WTC11 (cell line): ENCODE measurements around the gene KCNIP4. TPM values are rescaled to one million over a fixed set of nuclear protein-coding genes. Genes with fewer than 3 reads are reported as not detected.

Source experiments
- ATAC-seq: fragments of 200-7000 bp; cut with Tn5 transposase; 2 replicates; pipeline ENCODE4 v1.10.0; 2021; ENCODE audit warnings: mild to moderate bottlenecking, moderate library complexity
- CTCF ChIA-PET: fragments of 300-600 bp; sonication (Branson Sonifier 250); formaldehyde crosslinking; loops from one replicate; lab custom pipeline; 2021; ENCODE audit warnings: antibody characterized with exemption; lab: Charles Lee
- POLR2A ChIA-PET: fragments of 350-600 bp; sonication (Branson Sonifier 250); formaldehyde crosslinking; loops from one replicate; lab custom pipeline; 2021; ENCODE audit warnings: antibody characterized with exemption; lab: Charles Lee
- DNase-seq: peaks from one replicate; pipeline ENCODE4 v3.0.0; 2021; ENCODE audit warnings: low spot score
- H3K27ac Mint-ChIP-seq: 2 replicates; pipeline ENCODE4 v1.8.0; 2021; ENCODE audit warnings: mixed read lengths
- H3K27me3 Mint-ChIP-seq: 2 replicates; pipeline ENCODE4 v1.8.0; 2021; ENCODE audit warnings: low read depth, mild to moderate bottlenecking, moderate library complexity, mixed read lengths
- H3K36me3 Mint-ChIP-seq: 2 replicates; pipeline ENCODE4 v1.8.0; 2021; ENCODE audit warnings: mixed read lengths
- H3K4me1 Mint-ChIP-seq: 2 replicates; pipeline ENCODE4 v1.8.0; 2022; ENCODE audit warnings: mixed read lengths
- H3K4me3 Mint-ChIP-seq: 2 replicates; pipeline ENCODE4 v1.8.0; 2021; ENCODE audit warnings: mild to moderate bottlenecking, moderate library complexity, mixed read lengths
- H3K9me3 Mint-ChIP-seq: 2 replicates; pipeline ENCODE4 v1.8.0; 2021; ENCODE audit warnings: mixed read lengths
- ATF1 ChIP-seq: sonication (generic); formaldehyde crosslinking; IDR thresholded peaks from 2 replicates; pipeline ENCODE4 v1.8.1; 2023; ENCODE audit warnings: mild to moderate bottlenecking, moderate library complexity, missing genetic modification reagents
- ELF4 ChIP-seq: sonication (generic); formaldehyde crosslinking; IDR thresholded peaks from 2 replicates; pipeline ENCODE4 v1.8.1; 2022; ENCODE audit warnings: low read depth, mild to moderate bottlenecking, moderate library complexity, missing genetic modification reagents
- EMX1 ChIP-seq: fragments of 250-450 bp; sonication (Bioruptor Pico); IDR thresholded peaks from 2 replicates; pipeline ENCODE4 v1.8.0; 2021; ENCODE audit warnings: mild to moderate bottlenecking
- MYBL2 ChIP-seq: sonication (generic); formaldehyde crosslinking; IDR thresholded peaks from 2 replicates; pipeline ENCODE4 v1.8.1; 2023; ENCODE audit warnings: mild to moderate bottlenecking, moderate library complexity, missing genetic modification reagents
- NFE2L1 ChIP-seq: sonication (generic); formaldehyde crosslinking; IDR thresholded peaks from 2 replicates; pipeline ENCODE4 v1.8.1; 2023; ENCODE audit warnings: missing genetic modification reagents
- NR2C2 ChIP-seq: sonication (generic); formaldehyde crosslinking; IDR thresholded peaks from 2 replicates; pipeline ENCODE4 v1.8.0; 2022; ENCODE audit warnings: mild to moderate bottlenecking, missing genetic modification reagents
- OVOL2 ChIP-seq: fragments of 250-450 bp; sonication (Bioruptor Pico); IDR thresholded peaks from 2 replicates; pipeline ENCODE4 v1.9.0; 2021; ENCODE audit warnings: mild to moderate bottlenecking, borderline replicate concordance
- PRRX2 ChIP-seq: fragments of 250-450 bp; sonication (Bioruptor Pico); IDR thresholded peaks from 2 replicates; pipeline ENCODE4 v1.8.0; 2021; ENCODE audit warnings: mild to moderate bottlenecking
- RELA ChIP-seq: sonication (generic); formaldehyde crosslinking; IDR thresholded peaks from 2 replicates; pipeline ENCODE4 v1.8.1; 2022; ENCODE audit warnings: missing genetic modification reagents, mild to moderate bottlenecking, borderline replicate concordance
- RORB ChIP-seq: fragments of 250-450 bp; sonication (Bioruptor Pico); IDR thresholded peaks from 2 replicates; pipeline ENCODE4 v1.9.0; 2021; ENCODE audit warnings: mild to moderate bottlenecking
- STAT6 ChIP-seq: sonication (generic); formaldehyde crosslinking; conservative IDR thresholded peaks from 2 replicates; pipeline ENCODE4 v1.8.1; 2023; ENCODE audit warnings: mild to moderate bottlenecking, low read depth, missing genetic modification reagents, moderate library complexity
- TEAD1 ChIP-seq: sonication (generic); formaldehyde crosslinking; IDR thresholded peaks from 2 replicates; pipeline ENCODE4 v1.8.0; 2022; ENCODE audit warnings: mild to moderate bottlenecking, missing genetic modification reagents
- TP53 ChIP-seq: sonication (generic); formaldehyde crosslinking; IDR thresholded peaks from 2 replicates; pipeline ENCODE4 v1.8.1; 2023; ENCODE audit warnings: mild to moderate bottlenecking, missing genetic modification reagents
- ZNF138 ChIP-seq: sonication (generic); formaldehyde crosslinking; conservative IDR thresholded peaks from 2 replicates; pipeline ENCODE4 v1.8.1; 2022; ENCODE audit warnings: mild to moderate bottlenecking, moderate library complexity, missing genetic modification reagents
- ZNF219 ChIP-seq: sonication (generic); formaldehyde crosslinking; IDR thresholded peaks from 2 replicates; pipeline ENCODE4 v1.8.0; 2023; ENCODE audit warnings: missing genetic modification reagents, mild to moderate bottlenecking, borderline replicate concordance
- ZNF317 ChIP-seq: sonication (generic); formaldehyde crosslinking; IDR thresholded peaks from 2 replicates; pipeline ENCODE4 v1.8.1; 2023; ENCODE audit warnings: low read depth, mild to moderate bottlenecking, moderate library complexity, missing genetic modification reagents, borderline replicate concordance
- total RNA-seq: library from RNA; stranded (reverse); gene quantifications from 3 replicates; pipeline ENCODE4 v1.2.3, GENCODE V29; 2021
- TF ChIP-seq, protein P1 (sequence below): fragments of 250-450 bp; sonication (Bioruptor Pico); IDR thresholded peaks from 2 replicates; pipeline ENCODE4 v1.8.0; 2021; ENCODE audit warnings: mild to moderate bottlenecking
- TF ChIP-seq, protein P2 (sequence below): fragments of 250-450 bp; sonication (Bioruptor Pico); IDR thresholded peaks from 2 replicates; pipeline ENCODE4 v1.9.0; 2021; ENCODE audit warnings: mild to moderate bottlenecking
- TF ChIP-seq, protein P3 (sequence below): sonication (generic); formaldehyde crosslinking; IDR thresholded peaks from 2 replicates; pipeline ENCODE4 v1.8.0; 2023; ENCODE audit warnings: mild to moderate bottlenecking, missing genetic modification reagents

KCNIP4 gene
- total RNA-seq, 1 experiment from 2014 or later: not detected

DNA sequence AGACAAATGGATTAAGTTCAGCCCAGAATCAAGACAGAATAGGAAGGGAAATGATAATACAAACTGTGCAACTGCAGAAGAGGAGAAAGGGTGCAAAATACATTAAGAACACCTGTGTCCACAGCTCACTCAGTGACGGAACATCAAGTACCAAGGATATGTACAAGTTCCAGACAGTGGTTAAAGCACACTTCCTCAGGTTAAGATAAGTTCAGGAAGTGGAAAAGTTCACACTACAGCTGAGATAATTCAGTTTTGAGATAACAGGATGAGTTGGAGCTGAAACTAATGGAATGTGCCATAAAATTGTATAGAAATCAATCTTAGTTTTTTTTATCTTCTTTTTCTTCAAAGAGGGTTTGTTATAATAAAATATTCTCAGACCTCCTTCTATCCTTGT lies 419.4 kb downstream of the KCNIP4 start:
- no peak for TF ChIP-seq TEAD1 (CRISPR knock-in tag)
- TF ChIP-seq, all 79 proteins: peak for 0
- H3K27me3 Mint-ChIP-seq: no peaks in the 10 kb centered on the region; the same call in none of the 2 replicates
- no peaks in the 10 kb centered on the region for H3K9me3 Mint-ChIP-seq
- no peak overlapping the region for H3K4me3 Mint-ChIP-seq
- H3K36me3 Mint-ChIP-seq: no peaks in the 10 kb centered on the region
- ATAC-seq: no peak
- CTCF ChIA-PET: interaction anchor here (1.4 kb wide), 1 partner anchor 22 kb away, joined by 3 read pairs; no protein-coding TSS in a partner anchor
- POLR2A ChIA-PET: no interaction called here
- DNase-seq: no peak
- no peaks in the 10 kb centered on the region for H3K4me1 Mint-ChIP-seq
- no peak overlapping the region for H3K27ac Mint-ChIP-seq

- H3K36me3 Mint-ChIP-seq: no peaks in the 10 kb centered on the region
- H3K9me3 Mint-ChIP-seq: peaks cover 6% of the 10 kb centered on the region; the same call in 1 of the 2 replicates
- DNase-seq: no peak
- no peak overlapping the region for H3K27ac Mint-ChIP-seq
- no peak overlapping the region for H3K4me3 Mint-ChIP-seq
- no peaks in the 10 kb centered on the region for H3K27me3 Mint-ChIP-seq
- ATAC-seq: no peak
- ChIA-PET POLR2A (no interaction called here), CTCF (interaction anchor here (1.7 kb wide), 1 partner anchor 15 kb away, joined by 5 read pairs; no protein-coding TSS in a partner anchor)
- TF ChIP-seq ZNF317 (no peak), PRRX2 (CRISPR knock-in tag) (no peak), RORB (no peak), ZNF219 (CRISPR knock-in tag) (no peak), OVOL2 (CRISPR knock-in tag) (no peak), NR2C2 (no peak), MYBL2 (CRISPR knock-in tag) (no peak), TP53 (no peak), TEAD1 (CRISPR knock-in tag) (no peak), ZNF138 (no peak), NFE2L1 (no peak), EMX1 (CRISPR knock-in tag) (no peak), STAT6 (CRISPR knock-in tag) (no peak), RELA (CRISPR knock-in tag) (no peak), ELF4 (CRISPR knock-in tag) (no peak), ATF1 (CRISPR knock-in tag) (no peak)
- TF ChIP-seq, protein P1, sequence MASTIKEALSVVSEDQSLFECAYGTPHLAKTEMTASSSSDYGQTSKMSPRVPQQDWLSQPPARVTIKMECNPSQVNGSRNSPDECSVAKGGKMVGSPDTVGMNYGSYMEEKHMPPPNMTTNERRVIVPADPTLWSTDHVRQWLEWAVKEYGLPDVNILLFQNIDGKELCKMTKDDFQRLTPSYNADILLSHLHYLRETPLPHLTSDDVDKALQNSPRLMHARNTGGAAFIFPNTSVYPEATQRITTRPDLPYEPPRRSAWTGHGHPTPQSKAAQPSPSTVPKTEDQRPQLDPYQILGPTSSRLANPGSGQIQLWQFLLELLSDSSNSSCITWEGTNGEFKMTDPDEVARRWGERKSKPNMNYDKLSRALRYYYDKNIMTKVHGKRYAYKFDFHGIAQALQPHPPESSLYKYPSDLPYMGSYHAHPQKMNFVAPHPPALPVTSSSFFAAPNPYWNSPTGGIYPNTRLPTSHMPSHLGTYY (CRISPR knock-in tag): no peak
- TF ChIP-seq, protein P2, sequence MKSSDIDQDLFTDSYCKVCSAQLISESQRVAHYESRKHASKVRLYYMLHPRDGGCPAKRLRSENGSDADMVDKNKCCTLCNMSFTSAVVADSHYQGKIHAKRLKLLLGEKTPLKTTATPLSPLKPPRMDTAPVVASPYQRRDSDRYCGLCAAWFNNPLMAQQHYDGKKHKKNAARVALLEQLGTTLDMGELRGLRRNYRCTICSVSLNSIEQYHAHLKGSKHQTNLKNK: no peak
- TF ChIP-seq, protein P3, sequence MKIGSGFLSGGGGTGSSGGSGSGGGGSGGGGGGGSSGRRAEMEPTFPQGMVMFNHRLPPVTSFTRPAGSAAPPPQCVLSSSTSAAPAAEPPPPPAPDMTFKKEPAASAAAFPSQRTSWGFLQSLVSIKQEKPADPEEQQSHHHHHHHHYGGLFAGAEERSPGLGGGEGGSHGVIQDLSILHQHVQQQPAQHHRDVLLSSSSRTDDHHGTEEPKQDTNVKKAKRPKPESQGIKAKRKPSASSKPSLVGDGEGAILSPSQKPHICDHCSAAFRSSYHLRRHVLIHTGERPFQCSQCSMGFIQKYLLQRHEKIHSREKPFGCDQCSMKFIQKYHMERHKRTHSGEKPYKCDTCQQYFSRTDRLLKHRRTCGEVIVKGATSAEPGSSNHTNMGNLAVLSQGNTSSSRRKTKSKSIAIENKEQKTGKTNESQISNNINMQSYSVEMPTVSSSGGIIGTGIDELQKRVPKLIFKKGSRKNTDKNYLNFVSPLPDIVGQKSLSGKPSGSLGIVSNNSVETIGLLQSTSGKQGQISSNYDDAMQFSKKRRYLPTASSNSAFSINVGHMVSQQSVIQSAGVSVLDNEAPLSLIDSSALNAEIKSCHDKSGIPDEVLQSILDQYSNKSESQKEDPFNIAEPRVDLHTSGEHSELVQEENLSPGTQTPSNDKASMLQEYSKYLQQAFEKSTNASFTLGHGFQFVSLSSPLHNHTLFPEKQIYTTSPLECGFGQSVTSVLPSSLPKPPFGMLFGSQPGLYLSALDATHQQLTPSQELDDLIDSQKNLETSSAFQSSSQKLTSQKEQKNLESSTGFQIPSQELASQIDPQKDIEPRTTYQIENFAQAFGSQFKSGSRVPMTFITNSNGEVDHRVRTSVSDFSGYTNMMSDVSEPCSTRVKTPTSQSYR (CRISPR knock-in tag): no peak
- H3K4me1 Mint-ChIP-seq: peaks cover 9% of the 10 kb centered on the region
Measured at GRCh38 chr4:21522296-21522695, 426.3 kb downstream of the KCNIP4 start.
